GM18505 (cell line): Measurements from ENCODE around the gene PUM1.
"Not testable (repeated sequence)": the region's sequence is repeated elsewhere in the genome, so short reads cannot be mapped to it uniquely, and the experiment has no call there.

Source experiments
- ATAC-seq: cut with Tn5 transposase; IDR thresholded peaks from one replicate; pipeline ENCODE4 v1.9.1; 2021; ENCODE audit not compliant: unreplicated experiment
- POLR2A ChIP-seq: IDR thresholded peaks from 4 replicates; pipeline ENCODE4 v1.6.1; 2011; ENCODE audit warnings: borderline replicate concordance; ENCODE audit not compliant: insufficient read depth, insufficient read length; ENCODE audit errors: extremely low read depth

Gene PUM1

DNA sequence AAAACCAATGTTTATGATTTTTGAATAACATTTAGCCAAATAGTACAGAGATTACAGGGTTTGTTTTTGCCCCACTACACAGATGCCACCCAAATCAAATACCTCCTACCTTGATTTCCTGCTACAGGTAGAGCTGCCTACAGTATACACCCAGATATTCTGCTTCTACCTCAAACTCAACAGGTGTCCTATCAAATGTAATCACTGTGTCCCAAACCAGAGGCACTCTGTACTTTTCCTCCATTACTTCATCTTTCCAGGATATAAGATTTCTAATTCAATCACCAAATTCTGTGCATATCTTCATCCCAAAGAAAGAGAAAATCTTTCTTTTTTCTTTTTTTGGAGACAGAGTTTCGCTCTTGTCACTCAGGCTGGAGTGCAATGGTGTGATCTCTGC, 9.6 kb downstream of the PUM1 start:
- no peak for ATAC-seq
- TF ChIP-seq POLR2A: no peak

DNA sequence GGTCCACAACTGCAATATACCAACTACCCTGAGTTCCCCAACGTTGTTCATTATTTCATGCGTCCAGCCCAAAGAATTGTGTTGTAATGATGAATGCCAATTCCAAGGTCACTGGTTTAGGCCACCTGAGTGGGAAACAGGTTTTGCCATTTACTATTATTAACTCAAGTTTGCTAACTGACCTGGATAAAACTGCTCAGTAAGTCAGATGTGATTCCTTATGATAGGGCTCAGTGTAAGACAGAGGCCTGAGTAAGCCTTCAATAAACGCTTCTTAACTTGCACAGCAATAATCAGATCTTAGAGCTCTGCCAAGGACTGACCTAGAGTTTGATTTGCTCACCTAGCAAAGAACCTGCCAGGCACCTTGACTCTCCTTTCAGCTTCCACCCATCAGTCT, 10.0 kb downstream of the PUM1 start:
- ATAC-seq: no peak
- no peak for TF ChIP-seq POLR2A

GRCh38 chr1:31054958-31055481, 10.5 kb downstream of the PUM1 start:
- ATAC-seq: no peak
- no peak for TF ChIP-seq POLR2A

GRCh38 chr1:31054349-31054748, 11.2 kb downstream of the PUM1 start:
- ATAC-seq: no peak
- TF ChIP-seq POLR2A: no peak

DNA sequence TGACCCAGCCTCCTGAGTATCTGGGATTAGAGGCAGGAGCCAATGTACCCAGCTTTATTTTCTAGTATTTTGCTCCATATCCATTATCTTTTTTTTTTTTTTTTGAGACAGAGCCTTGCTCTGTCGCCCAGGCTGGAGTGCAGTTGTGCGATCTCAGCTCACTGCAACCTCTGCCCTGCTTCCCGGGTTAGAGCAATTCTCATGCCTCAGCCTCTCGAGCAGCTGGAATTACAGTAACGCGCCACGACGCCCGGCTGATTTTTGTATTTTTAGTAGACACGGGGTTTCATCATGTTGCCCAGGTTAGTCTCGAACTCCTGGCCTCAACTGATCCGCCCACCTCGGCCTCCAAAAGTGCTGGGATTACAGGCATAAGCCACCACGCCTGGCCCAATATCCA, 12.9 kb downstream of the PUM1 start:
- not testable (repeated sequence) for ATAC-seq

- ATAC-seq: no peak
- no peak for TF ChIP-seq POLR2A
Measured at GRCh38 chr1:31051611-31052010, 13.9 kb downstream of the PUM1 start.

GRCh38 chr1:31047507-31047906, 18.0 kb downstream of the PUM1 start:
- not testable (repeated sequence) for ATAC-seq

- no peak for TF ChIP-seq POLR2A
- ATAC-seq: no peak
Measured at GRCh38 chr1:31043631-31044030, 21.9 kb downstream of the PUM1 start.

GRCh38 chr1:31042656-31043055, 22.9 kb downstream of the PUM1 start:
- no peak for ATAC-seq
- no peak for TF ChIP-seq POLR2A

GRCh38 chr1:31041529-31041928, 24.0 kb downstream of the PUM1 start:
- ATAC-seq: no peak
- TF ChIP-seq POLR2A: no peak

GRCh38 chr1:31040038-31040437, 25.5 kb downstream of the PUM1 start:
- no peak for TF ChIP-seq POLR2A
- no peak for ATAC-seq

DNA sequence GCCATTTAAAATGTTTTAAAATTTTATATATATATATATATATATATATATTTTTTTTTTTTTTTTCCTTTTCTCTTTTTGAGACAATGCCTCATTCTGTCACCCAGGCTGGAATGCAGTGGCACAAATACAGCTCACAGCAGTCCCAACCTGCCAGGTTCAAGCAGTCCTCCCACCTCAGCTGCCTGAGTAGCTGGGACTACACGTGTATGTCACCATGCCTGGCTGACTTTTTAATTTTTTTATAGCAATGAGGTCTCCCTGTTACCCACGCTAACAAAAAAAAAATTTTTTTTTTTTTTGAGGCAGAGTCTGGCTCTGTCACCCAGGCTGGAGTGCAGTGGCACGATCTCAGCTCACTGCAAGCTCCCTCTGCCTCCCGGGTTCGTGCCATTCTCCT, 26.6 kb downstream of the PUM1 start:
- ATAC-seq: not testable (repeated sequence)

- no peak for TF ChIP-seq POLR2A
- ATAC-seq: no peak
Measured at GRCh38 chr1:31038360-31038759, 27.2 kb downstream of the PUM1 start.

- TF ChIP-seq POLR2A: no peak
- ATAC-seq: no peak
Measured at GRCh38 chr1:31036749-31037500, 28.6 kb downstream of the PUM1 start.

DNA sequence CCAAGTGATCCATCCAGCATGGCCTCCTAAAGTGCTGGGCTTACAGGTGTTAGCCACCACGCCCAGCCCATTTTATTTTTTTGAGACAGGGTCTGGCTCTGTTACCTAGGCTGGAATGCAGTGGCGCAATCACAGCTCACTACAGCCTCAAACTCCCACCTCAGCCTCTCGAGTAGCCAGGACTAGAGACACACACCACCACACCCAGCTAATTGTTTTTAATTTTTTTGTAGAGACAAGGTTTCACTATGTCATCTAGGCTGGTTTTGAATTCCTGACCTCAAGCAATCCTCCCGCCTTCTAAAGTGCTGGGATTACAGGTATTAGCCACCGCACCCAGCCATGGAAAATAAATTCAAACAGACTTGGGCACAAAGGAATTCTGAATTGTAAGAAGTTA, 31.9 kb downstream of the PUM1 start:
- TF ChIP-seq POLR2A: no peak
- no peak for ATAC-seq
